Ureter (tissue), 1 donor: ENCODE results near the gene CCDC9. TPM values are rescaled to one million over a fixed set of nuclear protein-coding genes. Genes with fewer than 3 reads are reported as not detected.
"Not testable (repeated sequence)": the region's sequence is repeated elsewhere in the genome, so short reads cannot be mapped to it uniquely, and the experiment has no call there.

Source experiments
- DNase-seq: peaks from one replicate; pipeline ENCODE4 v3.0.0-alpha.2; 2020; ENCODE audit warnings: low spot score
- total RNA-seq: library from RNA; stranded (reverse); gene quantifications from one replicate; pipeline ENCODE4 v1.2.4, GENCODE V29; 2023
- donor health status: DM: yes; HTN: yes; CAD: no.

Gene CCDC9
- total RNA-seq, 1 donor from 2014 or later = 37.2 TPM

DNA sequence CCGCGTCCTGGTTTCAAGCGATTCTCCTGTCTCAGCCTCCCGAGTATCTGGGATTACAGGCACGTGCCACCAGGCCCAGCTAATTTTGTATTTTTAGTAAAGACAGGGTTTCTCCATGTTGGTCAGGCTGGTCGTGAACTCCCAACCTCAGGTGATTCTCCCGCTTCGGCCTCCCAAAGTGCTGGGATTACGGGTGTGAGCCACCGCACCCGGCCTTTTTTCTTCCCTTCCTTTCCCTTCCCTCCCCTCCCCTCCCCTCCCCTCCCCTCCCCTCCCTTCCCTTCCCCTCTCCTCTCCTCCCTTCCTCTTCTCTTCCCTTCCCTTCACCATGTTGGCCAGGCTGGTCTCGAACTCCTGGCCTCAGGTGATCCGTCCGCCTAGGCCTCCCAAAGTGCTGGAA is 44.5 kb downstream of the CCDC9 start:
- DNase-seq = not testable (repeated sequence)

DNA sequence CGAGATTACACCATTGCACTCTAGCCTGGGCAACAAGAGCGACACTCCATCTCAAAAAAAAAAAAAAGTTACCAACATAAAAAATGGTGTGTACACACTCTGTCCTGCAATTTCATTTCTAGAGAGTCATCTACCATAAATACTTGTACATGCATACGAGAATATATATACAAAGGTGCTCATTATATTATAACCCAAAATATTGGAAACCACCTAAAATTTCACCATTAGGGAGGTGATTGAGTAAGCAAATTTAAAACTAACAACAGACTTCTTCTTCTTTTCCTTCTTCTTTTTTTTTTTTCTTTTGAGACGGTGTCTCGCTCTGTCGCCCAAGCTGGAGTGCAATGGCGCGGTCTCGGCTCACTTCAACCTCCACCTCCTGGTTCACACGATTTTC is 45.9 kb downstream of the CCDC9 start:
- DNase-seq = no peak

DNA sequence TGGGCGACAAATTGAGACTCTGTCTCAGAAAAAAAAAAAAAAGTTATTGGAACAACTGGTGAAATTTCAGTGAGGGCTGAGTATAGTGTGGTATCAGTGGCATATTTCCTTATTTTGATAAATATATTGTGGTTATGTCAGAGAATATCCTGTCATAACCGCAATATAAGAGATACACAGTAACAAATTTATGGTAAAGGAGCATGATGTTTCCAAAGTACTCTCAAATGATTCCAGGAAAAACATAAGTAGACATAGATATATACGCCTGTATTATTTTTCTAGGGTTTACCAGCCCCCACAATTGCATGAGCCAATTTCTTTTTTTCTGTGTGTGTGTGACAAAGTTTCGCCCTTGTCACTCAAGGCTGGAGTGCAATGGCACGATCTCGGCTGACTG is 47.6 kb downstream of the CCDC9 start:
- DNase-seq = no peak

DNA sequence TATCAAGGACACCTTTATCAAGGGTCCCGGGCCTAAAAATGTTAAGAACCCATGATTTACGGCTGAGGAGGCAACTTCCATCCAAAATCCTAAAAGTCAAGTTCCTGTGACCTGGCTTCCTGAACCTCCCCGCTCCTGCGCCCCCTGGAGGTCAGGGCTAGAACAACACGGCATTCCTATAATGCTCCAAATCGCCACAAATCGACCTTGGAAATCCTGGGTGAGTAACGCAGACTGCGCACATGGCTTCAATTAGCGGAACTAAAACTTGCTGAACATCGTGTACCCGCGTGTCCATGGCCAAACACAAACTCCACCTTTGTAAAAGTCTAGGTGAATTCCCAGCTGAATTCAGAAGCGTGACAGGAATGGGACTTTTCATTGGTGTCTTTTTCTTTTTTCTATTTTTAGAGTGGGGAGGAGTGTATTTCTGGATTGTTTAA is 49.0 kb downstream of the CCDC9 start:
- DNase-seq = peak; percentile 62

DNA sequence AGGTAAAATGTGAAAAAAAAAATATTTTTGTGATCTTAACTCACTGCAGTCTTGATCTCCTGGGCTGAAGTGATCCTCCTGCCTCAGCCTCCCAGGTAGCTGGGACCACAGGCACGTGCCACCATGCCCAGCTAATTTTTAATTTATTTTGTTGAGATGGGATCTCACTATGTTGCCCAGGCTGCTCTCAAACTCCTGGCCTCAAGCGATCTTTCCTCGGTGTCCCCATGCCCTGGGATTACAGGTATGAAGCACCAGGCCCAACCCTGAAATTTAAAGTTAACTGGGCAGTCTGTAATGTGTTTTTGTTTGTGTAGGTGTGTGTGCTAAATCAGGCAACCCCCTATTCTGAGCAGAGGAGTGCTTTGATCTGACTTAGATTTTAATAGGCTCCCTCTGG is 50.0 kb downstream of the CCDC9 start:
- DNase-seq = no peak

DNA sequence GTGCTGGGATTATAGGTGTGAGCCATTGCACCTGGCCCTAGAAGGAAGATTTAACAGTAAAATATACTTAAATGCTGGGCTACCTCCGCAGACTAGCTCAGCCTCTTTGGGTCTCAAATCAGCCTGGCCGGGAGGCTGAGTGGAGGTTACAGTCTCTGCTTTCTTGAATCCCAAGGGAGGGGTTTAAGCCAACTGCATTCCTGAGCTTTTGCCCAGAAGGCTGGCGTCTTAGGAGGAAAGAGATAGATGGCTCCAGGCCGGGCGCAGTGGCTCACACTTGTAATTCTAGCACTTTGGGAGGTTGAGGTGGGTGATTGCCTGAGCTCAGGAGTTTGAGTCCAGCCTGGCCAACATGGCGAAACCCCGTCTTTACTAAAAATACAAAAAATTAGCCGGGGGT is 52.7 kb downstream of the CCDC9 start:
- no peak for DNase-seq

DNA sequence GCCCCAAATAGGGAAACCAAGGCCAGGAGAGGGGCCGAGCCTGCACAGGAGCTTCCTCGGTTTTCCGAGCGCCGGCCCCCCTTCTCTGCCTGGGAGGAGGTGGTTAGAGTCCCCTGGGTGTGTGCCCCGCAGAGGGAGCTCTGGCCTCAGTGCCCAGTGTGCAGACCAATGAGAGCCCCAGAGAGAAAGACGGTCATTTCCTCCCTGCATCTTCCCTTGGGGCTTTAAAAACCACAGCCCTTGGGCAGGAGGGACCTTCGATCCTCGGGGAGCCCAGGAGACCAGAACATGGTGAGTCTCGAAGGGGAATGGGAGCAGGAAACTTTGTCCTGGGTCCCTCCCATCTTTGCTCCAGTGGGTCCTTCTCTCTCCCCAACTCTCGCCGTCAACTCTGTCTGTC is 53.3 kb downstream of the CCDC9 start, which contains the start of gene C5AR1:
TSS of gene C5AR1 (plus strand) at position 254 of the 400 bp plus-strand sequence. CDS start at position 289, 35 bp downstream.
- DNase-seq = no peak

DNA sequence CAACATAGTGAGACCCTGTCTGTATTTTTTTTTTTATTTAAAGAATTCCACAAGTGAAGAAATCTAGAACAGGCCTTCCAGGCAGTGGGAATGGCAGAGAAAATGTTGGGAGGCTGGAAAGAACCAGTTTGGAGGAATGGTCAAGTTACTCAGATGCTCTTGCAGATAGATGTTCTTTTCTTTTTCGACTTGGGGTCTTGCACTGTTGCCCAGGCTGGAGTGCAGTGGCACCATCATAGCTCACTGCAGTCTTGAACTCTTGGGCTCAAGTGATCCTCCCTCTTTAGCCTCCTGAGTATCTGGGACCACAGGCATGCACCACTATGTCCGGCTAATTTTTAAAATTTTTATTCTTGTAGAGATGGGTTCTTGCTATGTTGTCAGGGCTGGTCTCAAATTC is 54.0 kb downstream of the CCDC9 start:
- no peak for DNase-seq

DNA sequence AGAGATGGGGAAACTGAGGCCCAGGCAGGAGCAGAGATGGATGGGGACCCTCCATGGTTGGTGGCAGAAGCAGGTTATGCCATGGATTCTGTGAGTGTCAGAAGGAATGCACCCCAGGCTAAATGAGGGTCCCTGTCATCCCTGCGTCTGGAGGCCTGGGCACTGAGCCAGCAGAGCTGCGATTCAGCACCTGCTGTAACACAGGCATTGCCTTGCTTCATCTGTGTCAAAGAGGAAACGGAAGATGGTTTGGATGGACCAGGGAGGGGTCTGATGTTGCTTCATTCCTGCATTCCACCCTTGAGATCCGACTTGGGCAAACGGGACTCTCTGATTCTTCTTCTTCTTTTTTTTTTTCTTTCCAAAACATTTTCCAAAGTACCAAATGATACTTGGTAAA is 54.5 kb downstream of the CCDC9 start:
- no peak for DNase-seq

DNA sequence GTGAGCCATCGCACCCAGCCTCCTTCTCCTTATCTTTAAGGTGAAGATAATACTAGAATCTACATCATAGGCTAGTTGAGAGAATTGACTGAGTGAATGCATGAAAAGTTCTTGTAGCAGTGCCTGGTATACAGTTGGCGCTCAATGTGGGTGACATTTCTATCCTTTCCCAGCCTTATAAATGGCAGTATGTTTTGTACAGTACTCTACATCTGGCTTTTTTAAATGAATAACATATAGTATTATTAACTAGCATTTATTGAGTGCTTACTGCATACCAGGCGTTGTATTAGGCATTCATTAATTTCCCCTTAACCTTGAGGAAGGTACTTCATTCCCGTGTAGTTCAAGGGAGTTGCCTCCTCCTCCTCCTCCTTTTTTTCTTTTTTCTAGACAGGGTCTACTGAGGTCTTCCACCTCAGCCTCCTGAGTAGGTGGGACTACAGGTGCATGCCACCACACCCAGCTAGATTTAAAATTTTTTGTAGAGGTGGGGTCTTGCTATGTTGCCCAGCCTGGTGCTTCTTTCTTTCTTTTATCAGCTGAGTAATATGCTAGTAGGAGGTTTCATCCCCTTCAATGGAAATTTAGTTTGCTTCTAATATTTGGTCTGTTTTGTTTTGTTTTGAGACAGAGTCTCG is 56.2 kb downstream of the CCDC9 start:
- no peak for DNase-seq

DNA sequence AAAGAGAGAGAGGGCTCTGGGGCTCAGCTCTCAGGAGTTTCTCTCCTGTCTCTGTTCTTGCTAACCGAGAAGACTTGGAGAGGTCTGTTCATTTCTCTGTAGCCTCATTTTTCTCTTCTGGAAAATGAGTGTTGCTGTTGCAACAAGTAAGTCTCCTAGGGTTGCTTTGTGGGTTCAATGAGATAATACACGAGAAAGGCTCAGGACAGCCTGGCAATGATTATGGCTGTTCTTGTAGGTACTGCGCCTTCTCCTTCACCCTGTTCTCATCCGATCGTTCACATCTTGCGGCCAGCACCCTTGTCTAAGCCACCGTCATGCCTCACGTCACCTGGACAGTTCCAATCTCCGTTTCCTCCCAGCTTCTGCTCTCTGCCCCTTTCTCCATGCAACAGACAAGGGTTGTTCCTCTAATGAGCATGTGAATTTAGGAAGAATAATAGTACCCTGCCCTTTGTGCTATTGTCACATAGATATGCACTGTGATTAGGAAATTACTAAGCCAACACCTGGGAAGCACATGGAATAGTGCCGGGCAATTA is 57.5 kb downstream of the CCDC9 start:
- DNase-seq = no peak

DNA sequence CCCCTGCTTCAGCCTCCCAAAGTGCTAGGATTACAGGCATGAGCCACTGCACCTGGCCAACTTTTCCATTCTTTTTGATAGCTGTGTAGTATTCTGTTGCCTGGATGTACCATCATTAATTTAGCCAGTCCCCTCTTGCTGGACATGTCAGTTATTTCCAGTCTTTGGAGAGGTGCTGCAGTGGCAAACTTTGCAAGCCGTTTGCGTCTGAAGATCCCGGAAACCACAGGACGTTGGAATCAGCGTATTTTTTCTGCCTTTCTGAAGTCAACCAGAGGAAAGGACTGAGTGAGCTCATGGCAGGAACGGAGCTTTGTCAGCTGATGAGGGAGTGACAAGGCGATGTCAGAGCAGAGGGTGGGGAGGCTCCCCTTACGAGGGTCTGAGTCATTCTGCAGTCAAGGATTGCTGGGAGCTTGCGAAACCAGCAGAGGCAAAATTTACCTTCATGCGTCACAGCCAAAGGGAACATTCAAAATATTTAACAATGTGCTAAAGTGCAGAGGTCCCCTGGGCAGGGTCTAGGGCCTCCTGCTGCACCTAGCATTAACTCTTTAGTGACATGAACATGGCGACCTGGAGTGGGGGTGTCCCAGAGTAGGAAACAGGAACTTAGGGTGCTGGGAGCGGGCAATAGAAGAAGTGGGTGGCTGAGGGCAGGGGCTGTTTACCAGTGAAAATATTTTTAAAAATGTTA is 58.9 kb downstream of the CCDC9 start:
- DNase-seq = peak; percentile 57

DNA sequence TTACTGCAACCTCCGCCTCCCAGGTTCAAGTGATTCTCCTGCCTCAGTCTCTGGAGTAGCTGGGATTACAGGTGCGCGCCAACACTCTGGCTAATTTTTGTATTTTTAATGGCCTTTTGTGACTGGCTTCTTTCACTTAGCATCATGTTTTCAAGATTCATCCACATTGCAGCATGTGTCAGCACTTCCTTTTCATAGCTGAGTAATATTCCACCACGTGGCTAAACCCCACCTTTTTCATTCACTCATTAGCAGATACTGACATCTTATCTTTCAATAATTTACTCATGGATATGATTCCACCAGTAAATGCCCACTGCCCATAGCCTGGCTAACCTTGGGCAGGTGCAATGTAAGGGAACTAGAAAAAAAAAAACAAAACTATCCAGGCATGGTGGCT is 60.2 kb downstream of the CCDC9 start:
- no peak for DNase-seq

DNA sequence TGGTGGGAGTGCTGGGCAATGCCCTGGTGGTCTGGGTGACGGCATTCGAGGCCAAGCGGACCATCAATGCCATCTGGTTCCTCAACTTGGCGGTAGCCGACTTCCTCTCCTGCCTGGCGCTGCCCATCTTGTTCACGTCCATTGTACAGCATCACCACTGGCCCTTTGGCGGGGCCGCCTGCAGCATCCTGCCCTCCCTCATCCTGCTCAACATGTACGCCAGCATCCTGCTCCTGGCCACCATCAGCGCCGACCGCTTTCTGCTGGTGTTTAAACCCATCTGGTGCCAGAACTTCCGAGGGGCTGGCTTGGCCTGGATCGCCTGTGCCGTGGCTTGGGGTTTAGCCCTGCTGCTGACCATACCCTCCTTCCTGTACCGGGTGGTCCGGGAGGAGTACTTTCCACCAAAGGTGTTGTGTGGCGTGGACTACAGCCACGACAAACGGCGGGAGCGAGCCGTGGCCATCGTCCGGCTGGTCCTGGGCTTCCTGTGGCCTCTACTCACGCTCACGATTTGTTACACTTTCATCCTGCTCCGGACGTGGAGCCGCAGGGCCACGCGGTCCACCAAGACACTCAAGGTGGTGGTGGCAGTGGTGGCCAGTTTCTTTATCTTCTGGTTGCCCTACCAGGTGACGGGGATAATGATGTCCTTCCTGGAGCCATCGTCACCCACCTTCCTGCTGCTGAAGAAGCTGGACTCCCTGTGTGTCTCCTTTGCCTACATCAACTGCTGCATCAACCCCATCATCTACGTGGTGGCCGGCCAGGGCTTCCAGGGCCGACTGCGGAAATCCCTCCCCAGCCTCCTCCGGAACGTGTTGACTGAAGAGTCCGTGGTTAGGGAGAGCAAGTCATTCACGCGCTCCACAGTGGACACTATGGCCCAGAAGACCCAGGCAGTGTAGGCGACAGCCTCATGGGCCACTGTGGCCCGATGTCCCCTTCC is 63.9 kb downstream of the CCDC9 start:
- no peak for DNase-seq

Other genes with a start within 250 kb of the CCDC9 start
- not detected for gene NPAS1, start 236.7 kb upstream of the CCDC9 start, total RNA-seq
- 15.5 TPM for gene TMEM160, start 207.9 kb upstream of the CCDC9 start, total RNA-seq
- gene ZC3H4, start 142.7 kb upstream of the CCDC9 start, total RNA-seq = 55.1 TPM
- gene SAE1, start 125.7 kb upstream of the CCDC9 start, total RNA-seq = 56.9 TPM
- gene BBC3, start 25.3 kb upstream of the CCDC9 start, total RNA-seq = 9.9 TPM
- gene INAFM1, start 18.4 kb downstream of the CCDC9 start, total RNA-seq = 22.2 TPM
- gene C5AR1, start 53.3 kb downstream of the CCDC9 start, total RNA-seq = 5.1 TPM
- 2.1 TPM for gene C5AR2, start 75.7 kb downstream of the CCDC9 start, total RNA-seq
- gene DHX34, start 92.8 kb downstream of the CCDC9 start, total RNA-seq = 20.6 TPM
- gene MEIS3, start 163.0 kb downstream of the CCDC9 start, total RNA-seq = 20.0 TPM
- gene SLC8A2, start 215.4 kb downstream of the CCDC9 start, total RNA-seq = 2.7 TPM
- 13.9 TPM for gene KPTN, start 227.7 kb downstream of the CCDC9 start, total RNA-seq